Mesenteric fat pad (tissue), 1 donor: ENCODE results near the gene CACNB4. TPM values are rescaled to one million over a fixed set of nuclear protein-coding genes. Genes with fewer than 3 reads are reported as not detected.
"Not testable (repeated sequence)": the region's sequence is repeated elsewhere in the genome, so short reads cannot be mapped to it uniquely, and the experiment has no call there.

ENCODE experiments used
- DNase-seq: peaks from one replicate; pipeline ENCODE4 v3.0.0-alpha.2; 2020; ENCODE audit warnings: low spot score
- total RNA-seq: library from RNA; stranded (reverse); fragmentation: NEBNext Ultra II Directional; extraction: Animal tissue kit (Norgen Biotek cat#: 25700); gene quantifications from one replicate; pipeline ENCODE4 v1.2.1, GENCODE V29; 2021
- donor health status: DM: yes; HTN: yes; CAD: no.

The CACNB4 gene
- total RNA-seq, 1 donor from 2014 or later, result 1.7 TPM

DNA sequence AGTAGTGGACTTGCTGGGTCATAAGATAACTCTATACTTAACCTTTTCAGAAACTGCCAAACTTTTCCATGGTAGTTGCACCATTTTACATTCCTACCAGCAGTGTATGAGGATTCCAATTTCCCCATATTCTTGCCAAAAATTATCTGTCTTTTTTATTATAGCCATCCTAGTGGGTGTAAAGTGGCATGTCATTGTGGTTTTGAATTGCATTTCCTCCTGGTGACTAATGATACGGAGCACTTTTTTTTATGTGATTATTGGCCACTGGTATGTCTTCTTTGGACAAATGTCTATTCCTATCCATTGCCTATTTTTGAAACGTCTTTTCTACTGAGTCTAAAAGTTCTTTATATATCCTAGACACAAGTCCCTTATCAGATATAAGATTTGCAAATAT, 44.3 kb downstream of the CACNB4 start:
- no peak for DNase-seq

DNA sequence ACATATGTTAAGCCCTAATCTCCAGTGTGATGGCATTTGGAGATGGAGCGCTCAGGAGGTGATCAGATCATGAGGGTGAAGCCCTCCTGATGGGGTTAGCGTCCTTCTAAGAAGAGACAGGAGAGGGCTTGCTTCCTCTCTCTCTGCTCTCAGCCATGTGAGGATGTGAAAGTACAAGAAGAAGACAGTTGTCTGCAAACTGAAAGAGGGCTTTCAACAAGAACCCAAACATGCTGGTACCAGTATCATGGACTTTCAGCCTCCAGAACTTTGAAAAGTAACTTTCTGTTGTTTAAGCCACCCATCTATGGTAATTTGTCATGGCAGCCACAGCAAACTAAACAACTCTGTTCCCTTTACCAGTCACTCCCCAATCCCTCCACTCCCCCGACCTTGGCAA, 47.4 kb downstream of the CACNB4 start:
- DNase-seq, result no peak

DNA sequence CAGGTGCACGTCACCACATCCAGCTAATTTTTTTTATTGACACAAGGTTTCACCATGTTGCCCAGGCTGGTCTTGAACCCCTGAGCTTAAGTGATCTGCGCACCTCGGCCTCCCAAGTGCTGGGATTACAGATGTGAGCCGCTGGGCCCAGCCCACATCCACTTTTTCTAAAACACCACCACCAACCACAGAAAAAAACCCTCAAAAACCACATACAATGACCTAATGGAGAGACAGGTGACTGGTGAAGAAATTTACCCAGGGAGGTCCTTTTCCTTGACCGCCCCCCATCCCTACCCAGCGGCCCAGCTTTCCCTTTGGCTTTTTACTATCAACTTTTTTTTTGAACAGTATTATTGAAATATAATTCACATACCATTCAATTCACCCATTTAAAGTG, 47.9 kb downstream of the CACNB4 start:
- DNase-seq, result no peak

DNA sequence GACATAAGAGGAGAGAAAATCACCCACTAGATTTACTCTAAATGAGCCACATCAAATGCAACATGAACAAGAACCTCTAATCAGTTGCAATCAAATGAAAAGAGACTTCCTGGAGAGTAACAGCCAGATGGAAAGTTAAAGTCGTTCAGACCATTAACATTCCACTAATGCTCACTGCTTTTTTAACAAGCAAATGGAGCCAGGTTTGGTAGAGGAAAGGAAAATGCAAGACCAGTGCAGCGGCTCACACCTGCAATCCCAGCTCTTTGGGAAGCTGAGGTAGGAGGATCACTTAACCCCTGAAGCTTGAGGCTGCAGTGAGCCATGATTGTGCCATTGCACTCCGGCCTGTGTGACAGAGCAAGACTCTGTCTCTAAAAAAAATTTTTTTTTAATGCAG, 48.5 kb downstream of the CACNB4 start:
- no peak for DNase-seq

DNA sequence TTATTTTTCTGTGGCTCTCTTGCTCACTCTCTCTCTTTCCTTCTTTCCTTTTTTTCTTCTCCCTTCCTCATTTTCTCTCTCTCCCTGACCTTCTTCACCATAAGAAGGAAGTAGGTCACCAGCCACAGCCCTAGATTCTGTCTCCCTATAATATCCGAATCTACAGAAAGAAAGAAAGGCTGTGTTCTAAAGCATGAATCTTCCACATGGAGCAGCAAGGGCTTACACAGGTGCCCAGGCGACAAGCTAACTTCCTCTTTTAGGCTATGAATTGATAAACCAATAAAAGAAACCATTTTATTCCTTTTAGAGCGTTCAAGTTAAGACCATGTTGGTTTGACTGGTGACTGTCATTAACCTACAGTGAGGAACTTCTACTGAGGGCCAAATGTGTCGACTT, 49.3 kb downstream of the CACNB4 start:
- no peak for DNase-seq

DNA sequence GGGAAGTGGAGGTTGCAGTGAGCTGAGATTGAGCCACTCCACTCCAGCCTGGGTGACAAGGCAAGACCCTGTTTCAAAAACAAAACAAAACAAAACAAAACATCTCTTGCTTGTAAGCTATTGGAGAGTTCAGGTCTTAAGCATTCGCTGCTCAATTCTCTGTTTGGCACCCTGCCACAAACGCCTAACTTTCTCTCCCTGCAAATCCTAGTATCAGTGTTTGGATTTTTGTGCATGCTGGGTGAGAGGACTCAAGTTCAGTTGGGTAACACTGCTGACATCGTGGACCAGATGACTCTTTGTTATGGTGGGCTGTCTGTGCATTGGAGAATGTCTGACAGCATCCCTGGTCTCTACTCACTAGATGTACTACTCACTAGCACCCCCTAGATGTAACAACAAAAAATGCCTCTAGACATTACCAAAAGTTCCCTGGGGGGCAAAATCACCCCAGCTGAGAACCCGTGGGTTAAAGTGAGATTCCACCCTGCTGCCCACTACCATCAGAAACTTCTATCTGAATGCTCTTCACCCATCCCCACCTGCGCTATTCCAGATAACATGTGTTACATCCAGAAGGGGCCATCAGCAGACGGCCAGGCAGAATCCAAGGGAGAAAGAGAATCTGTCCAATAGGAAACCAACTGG, 50.9 kb downstream of the CACNB4 start:
- no peak for DNase-seq

DNA sequence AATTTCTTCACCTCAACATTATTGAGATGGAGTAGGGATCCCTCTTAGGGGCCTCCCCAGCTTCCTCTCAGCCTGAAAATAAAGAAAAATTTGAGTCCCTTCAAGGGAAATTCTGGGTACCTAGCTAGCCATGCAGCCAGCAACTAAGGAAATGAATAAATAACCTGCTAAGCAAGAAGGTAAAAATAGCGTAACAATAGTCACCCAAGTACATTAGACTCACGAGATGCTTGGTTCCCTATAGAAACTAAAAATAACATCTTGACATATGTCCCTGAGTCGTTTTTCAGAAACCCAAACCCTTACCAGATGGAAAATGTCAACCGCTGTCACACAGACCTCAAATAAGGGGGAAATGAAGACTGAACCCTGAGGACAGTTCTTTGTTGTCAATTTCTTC, 51.9 kb downstream of the CACNB4 start:
- DNase-seq, result no peak

DNA sequence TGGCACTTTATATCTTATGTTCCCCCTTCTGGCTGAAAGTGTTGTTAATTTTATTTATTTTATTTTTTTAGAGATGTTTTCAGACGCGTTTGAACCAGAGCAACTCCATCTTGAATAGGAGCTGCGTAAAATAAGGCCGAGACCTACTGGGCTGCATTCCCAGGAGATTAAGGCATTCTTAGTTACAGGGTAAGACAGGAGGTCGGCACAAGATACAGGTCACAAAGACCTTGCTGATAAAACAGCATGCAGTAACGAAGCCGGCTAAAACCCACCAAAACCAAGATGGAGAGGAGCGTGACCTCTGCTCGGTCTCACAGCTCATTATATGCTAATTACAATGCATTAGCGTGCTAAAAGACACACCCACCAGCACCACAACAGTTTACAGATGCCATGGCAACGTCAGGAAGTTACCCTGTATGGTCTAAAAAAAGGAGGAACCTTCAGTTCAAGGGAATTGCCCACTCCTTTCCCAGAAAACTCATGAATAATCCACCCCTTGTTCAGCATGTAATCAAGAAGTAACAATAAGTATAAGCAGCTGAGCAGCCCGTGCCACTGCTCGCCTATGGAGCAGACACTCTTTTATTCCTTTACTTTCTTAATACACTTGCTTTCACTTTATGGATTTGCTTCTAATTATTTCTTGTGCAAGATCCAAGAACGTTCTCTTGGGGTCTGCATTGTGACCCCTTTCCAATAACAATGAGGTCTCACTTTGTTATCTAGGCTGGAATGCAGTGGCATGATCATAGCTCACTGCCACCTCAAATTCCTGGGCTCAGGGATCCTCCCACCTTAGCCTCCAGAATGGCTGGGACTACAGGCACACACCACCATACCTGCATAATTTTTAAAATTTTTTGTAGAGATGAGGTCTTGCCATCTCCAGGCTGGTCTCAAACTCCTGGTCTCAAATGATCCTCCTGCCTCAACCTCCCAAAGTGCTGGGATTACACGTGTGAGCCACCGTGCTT, 55.9 kb downstream of the CACNB4 start:
- DNase-seq, result no peak

DNA sequence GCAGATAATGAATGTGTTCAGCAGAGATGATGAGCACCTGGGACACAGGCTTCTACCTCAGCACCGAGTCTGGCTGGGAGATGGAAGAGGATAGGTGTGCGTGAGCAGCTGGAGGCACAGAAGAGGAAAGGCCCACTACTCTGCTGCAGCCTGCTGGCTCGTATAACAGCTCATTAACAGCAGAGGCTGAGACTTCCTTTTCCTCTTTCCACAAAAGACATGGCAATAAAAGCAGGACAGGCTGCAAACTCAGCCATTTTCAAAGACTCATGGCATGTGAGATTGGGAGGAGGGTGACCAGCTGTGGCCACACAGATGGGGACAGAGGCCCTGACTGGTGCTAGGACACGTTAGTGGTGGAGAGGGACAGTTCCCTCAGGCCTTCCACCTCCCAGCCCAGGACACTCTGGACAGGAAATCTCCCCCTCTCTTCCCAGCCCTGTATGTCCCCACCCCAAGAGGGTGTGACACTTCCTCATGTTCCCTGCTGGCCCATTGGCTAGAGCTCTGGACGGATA, 60.3 kb downstream of the CACNB4 start:
- no peak for DNase-seq

DNA sequence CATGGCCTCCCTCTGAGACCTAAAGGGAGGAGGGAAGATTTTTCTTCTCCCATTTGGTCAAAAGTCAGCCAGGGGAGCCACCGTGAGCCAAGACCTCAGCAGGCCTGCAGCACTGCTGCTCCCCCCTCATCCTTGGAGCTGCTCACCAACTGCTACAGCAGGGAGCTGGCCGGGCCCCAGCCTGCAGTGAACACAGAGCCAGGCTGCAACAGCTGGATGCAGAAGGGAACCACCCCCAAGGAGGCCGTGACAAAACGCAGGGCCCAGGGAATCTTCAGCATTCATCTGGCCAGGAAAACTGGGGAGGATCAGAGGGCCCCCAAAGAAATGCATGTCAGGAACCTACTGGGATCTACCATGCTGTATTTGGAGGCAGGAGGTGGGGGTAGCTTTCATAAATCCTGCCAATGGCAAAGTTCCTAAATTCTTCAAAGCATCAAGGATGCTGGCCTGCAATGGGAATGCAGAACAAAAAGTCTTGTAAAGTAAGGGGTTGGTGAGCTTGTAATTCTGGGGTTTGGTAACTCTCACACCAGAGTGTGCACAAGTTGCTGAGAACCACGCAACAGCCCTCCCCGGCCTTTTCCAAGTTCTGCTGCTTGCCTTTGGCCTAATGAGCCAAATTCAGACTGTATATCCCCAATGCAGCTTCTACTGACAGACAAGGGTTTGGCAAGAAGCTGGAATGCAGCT, 61.0 kb downstream of the CACNB4 start:
- no peak for DNase-seq

DNA sequence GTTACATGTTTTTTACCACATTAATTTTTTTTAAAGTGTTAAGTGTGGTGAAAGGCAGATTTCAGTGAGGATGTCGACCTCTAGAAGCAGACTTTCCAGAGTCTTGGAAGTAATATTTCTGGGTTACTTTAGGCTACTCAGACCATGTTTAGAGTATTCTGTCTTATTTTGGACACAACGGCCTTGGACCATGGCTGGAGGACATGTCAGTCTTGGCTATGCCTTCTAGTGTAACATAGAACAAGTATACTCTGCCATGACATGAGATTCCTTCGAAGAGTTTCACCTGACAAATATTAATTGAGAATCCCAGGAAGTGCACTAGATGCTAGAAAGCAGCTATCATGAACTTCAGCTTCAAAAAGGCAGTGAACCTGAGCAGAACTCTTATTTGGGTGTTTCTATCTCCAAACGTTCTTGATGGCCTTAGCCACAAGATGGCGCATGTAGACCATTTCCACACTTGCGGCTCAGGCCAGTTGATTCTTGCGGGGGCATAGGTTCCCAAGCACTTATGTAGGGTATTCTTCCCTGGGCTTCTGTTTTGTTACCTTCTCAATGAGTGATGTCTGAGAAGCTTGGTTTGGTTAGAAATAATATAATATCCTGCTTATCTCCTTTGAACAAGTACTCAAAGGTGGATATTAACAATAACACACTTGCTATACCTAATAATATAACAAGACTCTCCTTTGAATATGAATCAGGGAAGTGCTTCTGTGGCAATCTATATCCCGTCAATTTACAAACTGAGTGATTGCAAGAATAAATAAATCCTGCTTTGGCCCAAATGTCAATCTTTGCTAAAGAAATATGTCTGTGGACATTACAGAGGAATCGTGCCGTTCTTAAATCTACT, 62.0 kb downstream of the CACNB4 start:
- no peak for DNase-seq

DNA sequence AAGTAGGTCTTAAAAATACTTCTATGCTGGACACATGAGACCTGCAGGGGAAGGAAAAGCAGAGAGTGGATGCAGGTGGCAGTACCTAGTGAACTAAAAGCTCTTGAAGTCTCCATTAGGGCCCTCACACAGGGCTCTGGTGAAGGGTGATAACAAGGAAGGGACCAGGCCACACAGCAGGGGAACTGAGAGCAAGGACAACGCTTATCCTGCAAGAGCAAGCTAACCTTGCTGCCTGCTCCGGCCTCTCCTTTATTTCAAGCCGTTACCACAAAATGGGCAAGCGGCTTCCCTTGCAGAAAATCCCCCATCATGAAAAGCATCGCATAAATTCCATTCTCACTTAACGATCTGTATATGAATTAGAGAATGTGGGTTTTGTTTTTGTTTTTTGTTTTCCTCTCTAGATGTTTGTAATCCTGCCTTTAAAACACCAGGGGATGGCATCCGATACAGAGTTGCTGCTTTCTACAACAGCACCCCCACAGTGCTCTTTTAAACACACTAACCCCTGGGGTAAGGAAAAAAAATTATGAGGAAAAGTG, 64.5 kb downstream of the CACNB4 start:
- DNase-seq, result no peak

DNA sequence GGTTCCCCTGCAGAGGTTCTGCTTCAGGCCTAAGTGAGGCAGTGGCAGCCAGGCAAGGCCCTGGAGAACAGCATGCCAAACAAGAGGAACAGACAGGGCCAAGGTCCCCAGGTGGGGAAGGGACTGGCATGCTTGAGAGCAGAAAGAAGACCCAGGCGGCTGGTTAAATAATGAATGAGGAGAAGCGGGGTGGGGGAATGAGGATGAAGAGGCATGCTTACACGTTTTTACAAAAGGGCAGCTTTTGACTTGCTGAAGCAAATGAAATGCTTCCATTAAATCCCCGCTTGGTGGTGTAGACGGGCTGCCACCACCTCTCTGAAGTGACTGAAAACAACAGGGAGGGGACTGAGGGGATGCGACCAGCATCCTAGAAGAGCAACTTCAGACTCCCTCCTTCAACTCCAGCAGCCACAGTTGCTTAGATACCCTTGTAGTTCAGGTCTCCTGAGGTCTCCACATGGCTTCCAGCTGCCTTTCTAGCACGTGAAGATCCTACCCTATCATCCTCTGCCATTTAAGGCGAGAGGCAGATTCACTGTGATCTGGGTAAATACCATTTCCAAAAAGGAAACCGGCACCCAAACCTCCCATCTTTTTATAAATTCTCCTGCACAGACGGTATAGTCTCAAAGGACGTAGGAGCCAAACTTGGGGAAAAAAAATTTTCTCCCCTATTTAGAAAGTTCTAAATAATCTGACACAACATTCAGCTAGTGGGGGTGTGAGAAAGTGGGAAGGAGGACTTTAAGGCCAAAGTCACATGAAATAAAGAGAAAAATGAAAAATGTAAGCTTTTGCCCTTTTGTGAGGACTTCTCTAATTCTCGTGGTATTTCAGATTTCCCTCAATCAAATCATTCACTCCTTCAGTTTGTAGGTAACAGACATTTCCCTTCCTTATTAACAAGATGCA, 65.6 kb downstream of the CACNB4 start:
- no peak for DNase-seq

DNA sequence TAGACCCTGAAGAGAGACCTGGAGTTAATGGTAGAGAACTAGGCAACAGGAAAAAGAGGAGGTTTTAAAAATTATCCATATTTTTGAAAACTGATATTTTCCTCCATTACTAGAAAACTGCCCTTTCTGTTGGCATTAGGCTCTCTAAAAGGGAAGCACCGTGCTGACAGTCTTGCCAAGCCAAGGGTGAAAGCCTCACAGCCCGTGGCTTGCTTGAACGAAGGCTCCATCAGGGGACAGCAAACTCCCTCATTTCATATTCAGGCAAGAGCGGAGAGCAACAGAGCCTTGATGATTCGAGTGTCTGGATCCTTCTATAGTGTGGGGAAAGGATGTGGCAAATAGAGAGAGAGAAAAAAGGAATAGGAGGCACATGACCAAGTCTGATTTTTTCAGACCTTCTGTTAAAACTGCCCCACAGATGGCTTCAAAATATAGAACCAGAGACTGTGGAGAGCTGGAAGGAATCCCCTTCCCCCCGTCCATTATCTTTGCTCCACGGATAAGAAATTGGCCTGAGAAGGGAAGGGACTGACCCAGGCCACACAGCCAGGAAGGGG, 67.0 kb downstream of the CACNB4 start:
- DNase-seq, result no peak

DNA sequence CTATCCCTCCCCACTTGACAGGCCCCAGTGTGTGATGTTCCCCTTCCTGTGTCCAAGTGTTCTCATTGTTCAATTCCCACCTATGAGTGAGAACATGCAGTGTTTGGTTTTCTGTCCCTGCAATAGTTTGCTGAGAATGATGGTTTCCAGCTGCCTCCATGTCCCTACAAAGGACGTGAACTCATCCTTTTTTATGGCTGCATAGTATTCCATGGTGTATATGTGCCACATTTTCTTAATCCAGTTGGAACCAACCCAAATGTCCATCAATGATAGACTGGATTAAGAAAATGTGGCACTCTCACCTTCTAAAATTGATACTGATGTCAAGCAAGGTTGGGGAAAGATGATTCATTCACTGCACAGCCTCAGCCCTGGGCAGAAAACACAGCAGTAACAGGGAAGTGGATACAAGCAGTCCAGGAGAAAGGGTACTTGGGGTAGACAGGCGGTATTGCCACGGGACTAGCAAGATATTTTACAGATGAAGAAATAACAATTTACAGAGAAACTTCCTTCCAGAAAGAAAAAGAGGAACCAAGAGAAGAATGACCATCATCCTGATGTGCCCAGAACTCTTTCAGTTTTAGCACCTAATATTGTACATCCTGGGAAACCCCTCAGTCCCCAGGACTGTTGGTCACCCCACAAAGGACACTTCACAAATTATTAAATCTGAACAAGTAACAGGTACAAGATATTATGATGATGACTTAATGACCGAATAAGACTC, 68.1 kb downstream of the CACNB4 start:
- not testable (repeated sequence) for DNase-seq

DNA sequence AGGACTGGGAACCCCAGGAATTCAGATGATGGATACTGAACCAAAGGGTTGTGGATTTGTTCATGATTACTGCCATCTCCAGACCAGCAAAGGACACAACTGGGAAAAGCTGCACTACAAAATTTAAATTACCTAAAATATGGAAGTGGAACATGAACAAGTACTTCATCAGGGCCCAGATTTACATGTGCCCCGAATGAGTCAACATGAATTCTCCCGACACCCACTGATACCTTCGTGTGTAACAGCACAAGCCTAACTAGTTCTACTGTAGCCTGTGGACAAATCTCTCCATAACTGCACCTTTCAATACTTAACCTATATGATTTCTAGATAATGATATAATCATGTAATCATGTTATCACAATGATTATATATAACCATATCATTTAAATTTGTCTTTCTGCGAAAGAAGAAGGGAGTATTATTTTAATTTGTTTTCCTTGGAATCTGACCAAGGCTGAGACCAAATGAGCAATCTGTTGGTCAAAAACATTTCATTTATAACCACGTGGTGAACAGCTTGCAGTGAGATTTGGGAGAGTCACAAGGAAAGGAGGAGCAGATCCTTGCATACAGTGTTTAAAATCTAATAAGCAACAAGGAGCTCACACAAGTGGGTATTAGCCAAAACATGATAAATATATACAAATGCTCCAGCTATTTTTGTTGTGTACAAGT, 70.5 kb downstream of the CACNB4 start:
- DNase-seq, result no peak

DNA sequence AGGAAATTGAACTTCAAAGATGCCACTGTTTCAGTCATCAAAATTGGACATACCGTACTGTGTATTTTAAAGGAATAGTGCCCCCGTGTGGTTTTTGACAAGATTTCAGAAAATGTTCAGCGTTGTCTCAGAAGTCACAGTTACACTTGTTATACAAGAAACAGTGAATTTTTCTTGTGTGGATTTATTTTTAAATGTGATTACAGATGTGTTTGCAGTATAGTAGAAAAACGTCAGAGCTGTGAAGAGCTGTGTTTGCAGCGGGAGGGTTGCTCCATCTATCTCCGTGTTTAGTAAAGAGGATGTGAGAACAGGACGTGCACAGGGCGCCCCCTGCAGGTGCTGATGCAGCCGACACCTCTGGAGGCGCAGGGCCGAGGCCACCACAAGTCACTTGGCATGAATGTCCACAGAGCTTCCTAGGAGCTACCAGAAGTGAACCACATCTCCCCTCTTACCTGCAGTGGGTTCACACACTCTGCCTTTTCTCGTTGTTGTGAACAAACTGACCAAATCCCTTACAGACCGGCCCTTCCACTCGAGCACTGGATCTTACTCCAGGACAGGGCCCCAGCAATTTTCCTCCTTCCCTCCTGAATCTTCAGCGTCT, 73.1 kb downstream of the CACNB4 start:
- peak; percentile 92 for DNase-seq
